Breast epithelium (tissue), 4 donors: ENCODE results near the gene TGFBR3. TPM values are rescaled to one million over a fixed set of nuclear protein-coding genes. Genes with fewer than 3 reads are reported as not detected.

Source experiments
- DNase-seq, 2 donors: peaks; one replicate each; pipeline ENCODE4 v3.0.0-alpha.2; 2019; ENCODE audit warnings: low spot score in 2 of 2
- H3K27ac ChIP-seq, 2 donors: fragments of 200-600 bp; sonication (generic) in 1 of 2; one replicate each; pipeline ENCODE4 v1.5.1; 2016 to 2019; ENCODE audit warnings: mild to moderate bottlenecking in 1 of 2
- H3K27me3 ChIP-seq, 2 donors: fragments of 200-600 bp; sonication (generic) in 1 of 2; one replicate each; pipeline versions ENCODE4 v1.5.1 to v1.6.0; 2017 to 2019; ENCODE audit warnings: control low read depth in 1 of 2, mild to moderate bottlenecking in 1 of 2
- H3K36me3 ChIP-seq: fragments of 200-600 bp; one replicate; pipeline ENCODE4 v1.5.1; 2019
- H3K4me1 ChIP-seq, 2 donors: fragments of 200-600 bp; sonication (generic); one replicate each; pipeline ENCODE4 v1.5.1; 2016 to 2019; ENCODE audit warnings: control low read depth in 1 of 2
- H3K4me3 ChIP-seq, 3 donors: fragments of 200-600 bp; sonication (generic); 1 replicate in 2 of 3; 2 replicates in 1 of 3; pipeline ENCODE4 v1.5.1; 2016 to 2019; ENCODE audit warnings: mild to moderate bottlenecking in 3 of 3, moderate library complexity in 2 of 3
- H3K9me3 ChIP-seq, 2 donors: fragments of 200-600 bp; sonication (generic) in 1 of 2; one replicate each; pipeline ENCODE4 v1.5.1; 2016 to 2019; ENCODE audit warnings: control low read depth in 1 of 2
- POLR2A ChIP-seq: fragments of 450-650 bp; IDR thresholded peaks from one replicate; pipeline ENCODE4 v1.6.1; 2016; ENCODE audit warnings: antibody characterized with exemption, mild to moderate bottlenecking, moderate library complexity
- POLR2AphosphoS5 ChIP-seq, 3 donors: sonication (generic); formaldehyde crosslinking; IDR thresholded peaks; one replicate each; pipeline ENCODE4 v1.6.1; 2017; ENCODE audit warnings: antibody characterized with exemption in 3 of 3
- intact Hi-C: fragments of 100-400 bp; cut with DNase I; formaldehyde crosslinking; loops from one replicate; pipeline ENCODE4 v1.15.1; 2023; ENCODE audit warnings: low total_unique reads
- total RNA-seq, 3 donors: library from RNA; depleted of rRNA; stranded (reverse); fragments of >200 nt; gene quantifications; one replicate each; pipeline ENCODE4 v1.1.0, GENCODE V29; 2016
- TF ChIP-seq, protein P1 (sequence below), 3 donors: fragments of 450-650 bp; IDR thresholded peaks; one replicate each; pipeline ENCODE4 v1.5.1; 2016 to 2017; ENCODE audit warnings: antibody characterized with exemption in 3 of 3, mild to moderate bottlenecking in 3 of 3, moderate library complexity in 3 of 3

The TGFBR3 gene
- total RNA-seq, 3 donors from 2014 or later, result 127 to 287 (median 167) TPM

- Histone ChIP-seq H3K27me3 (no peaks in the 10 kb centered on the region), H3K4me1 (no peaks in the 10 kb centered on the region), H3K27ac (peak overlapping the region; percentile 5 to 57), H3K4me3 (no peak overlapping the region), H3K36me3 (no peaks in the 10 kb centered on the region), H3K9me3 (no peaks in the 10 kb centered on the region)
- TF ChIP-seq POLR2AphosphoS5 (IDR thresholded peaks at IDR 0.05), result no peak
- TF ChIP-seq, protein P1, sequence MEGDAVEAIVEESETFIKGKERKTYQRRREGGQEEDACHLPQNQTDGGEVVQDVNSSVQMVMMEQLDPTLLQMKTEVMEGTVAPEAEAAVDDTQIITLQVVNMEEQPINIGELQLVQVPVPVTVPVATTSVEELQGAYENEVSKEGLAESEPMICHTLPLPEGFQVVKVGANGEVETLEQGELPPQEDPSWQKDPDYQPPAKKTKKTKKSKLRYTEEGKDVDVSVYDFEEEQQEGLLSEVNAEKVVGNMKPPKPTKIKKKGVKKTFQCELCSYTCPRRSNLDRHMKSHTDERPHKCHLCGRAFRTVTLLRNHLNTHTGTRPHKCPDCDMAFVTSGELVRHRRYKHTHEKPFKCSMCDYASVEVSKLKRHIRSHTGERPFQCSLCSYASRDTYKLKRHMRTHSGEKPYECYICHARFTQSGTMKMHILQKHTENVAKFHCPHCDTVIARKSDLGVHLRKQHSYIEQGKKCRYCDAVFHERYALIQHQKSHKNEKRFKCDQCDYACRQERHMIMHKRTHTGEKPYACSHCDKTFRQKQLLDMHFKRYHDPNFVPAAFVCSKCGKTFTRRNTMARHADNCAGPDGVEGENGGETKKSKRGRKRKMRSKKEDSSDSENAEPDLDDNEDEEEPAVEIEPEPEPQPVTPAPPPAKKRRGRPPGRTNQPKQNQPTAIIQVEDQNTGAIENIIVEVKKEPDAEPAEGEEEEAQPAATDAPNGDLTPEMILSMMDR (IDR thresholded peaks at IDR 0.05), result no peak
- no peak for TF ChIP-seq POLR2A
- no peak for DNase-seq
- intact Hi-C loops, result loop anchor here (5.0 kb wide), 1 partner anchor 313 kb away; no protein-coding TSS in a partner anchor
These were observed 167.1 kb downstream of the TGFBR3 start for GRCh38 chr1:91718877-91719276.

DNA sequence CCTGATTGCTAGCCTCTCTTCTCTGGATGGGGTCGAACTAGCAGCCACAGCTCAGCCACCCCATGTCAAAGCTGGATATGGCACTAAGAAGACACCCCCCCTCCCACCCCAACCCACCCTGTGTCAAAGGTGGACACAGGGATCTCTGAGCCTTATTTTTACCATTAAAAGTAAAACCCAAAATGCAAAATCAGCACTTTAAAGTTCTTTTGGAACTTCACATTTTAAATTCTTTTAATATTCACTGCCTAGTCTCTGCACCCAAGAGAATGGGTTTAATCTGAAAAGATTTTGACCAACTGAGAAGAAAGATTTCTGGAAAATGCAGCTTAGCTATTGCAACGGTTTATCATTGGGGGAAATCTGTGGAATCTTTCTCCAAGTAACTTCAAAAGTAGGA, 167.6 kb downstream of the TGFBR3 start:
- H3K4me3 ChIP-seq, result no peak overlapping the region
- DNase-seq, result no peak
- no peaks in the 10 kb centered on the region for H3K36me3 ChIP-seq
- no peaks in the 10 kb centered on the region for H3K4me1 ChIP-seq
- H3K27me3 ChIP-seq, result no peaks in the 10 kb centered on the region
- H3K27ac ChIP-seq, result no peak overlapping the region
- no peaks in the 10 kb centered on the region for H3K9me3 ChIP-seq
- intact Hi-C loops, result loop anchor here (5.0 kb wide), 1 partner anchor 314 kb away; no protein-coding TSS in a partner anchor
- TF ChIP-seq POLR2A, result no peak
- TF ChIP-seq POLR2AphosphoS5 (IDR thresholded peaks at IDR 0.05), result no peak
- TF ChIP-seq, protein P1 (IDR thresholded peaks at IDR 0.05), result no peak

DNA sequence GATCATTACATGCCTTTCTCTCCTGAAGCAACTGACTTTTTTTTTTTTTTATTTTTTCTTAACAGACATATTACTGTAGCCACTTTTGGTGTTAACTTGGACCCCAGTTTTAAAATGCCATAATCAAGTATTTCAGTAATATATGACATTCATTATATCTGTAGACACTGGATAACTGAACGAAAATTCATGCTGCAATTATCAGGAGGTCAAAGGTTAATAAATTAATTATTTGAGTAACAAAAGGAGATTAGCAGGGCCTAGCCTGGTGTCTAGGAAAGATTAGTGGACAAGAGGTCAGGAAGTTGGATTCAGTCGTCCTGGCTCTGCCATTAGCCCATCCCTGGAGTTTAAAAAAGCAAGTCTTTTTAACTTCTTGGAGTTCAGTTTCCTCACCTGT, 168.1 kb downstream of the TGFBR3 start:
- no peak for DNase-seq
- H3K36me3 ChIP-seq, result no peaks in the 10 kb centered on the region
- H3K27ac ChIP-seq, result no peak overlapping the region
- intact Hi-C loops, result loop anchor here (5.0 kb wide), 1 partner anchor 314 kb away; no protein-coding TSS in a partner anchor
- H3K9me3 ChIP-seq, result no peaks in the 10 kb centered on the region
- H3K4me1 ChIP-seq, result no peaks in the 10 kb centered on the region
- H3K27me3 ChIP-seq, result no peaks in the 10 kb centered on the region
- no peak overlapping the region for H3K4me3 ChIP-seq
- TF ChIP-seq POLR2AphosphoS5 (IDR thresholded peaks at IDR 0.05) (no peak), POLR2A (no peak)
- TF ChIP-seq, protein P1 (IDR thresholded peaks at IDR 0.05), result no peak

DNA sequence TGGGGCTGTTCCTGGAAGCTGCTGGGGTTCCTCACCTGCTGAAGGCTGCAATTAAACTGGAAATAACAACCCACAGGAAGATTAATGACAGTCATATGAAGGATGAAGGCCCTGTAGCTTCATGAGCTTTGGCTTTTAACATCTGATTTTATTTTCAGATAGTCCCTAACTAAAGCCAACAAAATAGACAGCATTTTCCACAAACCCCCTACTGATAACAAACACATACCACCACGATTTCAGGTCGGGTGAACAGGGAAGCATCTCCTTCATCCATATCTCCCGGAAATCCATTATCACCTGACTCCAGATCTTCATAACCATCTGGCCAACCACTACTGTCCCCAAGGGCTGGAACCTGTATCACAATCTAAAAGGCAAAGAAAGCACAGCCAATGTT, 169.6 kb downstream of the TGFBR3 start:
- no peak for DNase-seq
- Histone ChIP-seq H3K9me3 (no peaks in the 10 kb centered on the region), H3K36me3 (no peaks in the 10 kb centered on the region), H3K27me3 (no peaks in the 10 kb centered on the region), H3K4me1 (no peaks in the 10 kb centered on the region), H3K4me3 (no peak overlapping the region), H3K27ac (peak overlapping the region; percentile 7 to 13)
- intact Hi-C loops, result loop anchor here (5.0 kb wide), 1 partner anchor 316 kb away; no protein-coding TSS in a partner anchor
- no peak for TF ChIP-seq POLR2AphosphoS5 (IDR thresholded peaks at IDR 0.05)
- no peak for TF ChIP-seq POLR2A
- TF ChIP-seq, protein P1 (IDR thresholded peaks at IDR 0.05), result no peak

GRCh38 chr1:91715416-91716000, 170.4 kb downstream of the TGFBR3 start:
- no peak for DNase-seq
- H3K4me1 ChIP-seq, result no peaks in the 10 kb centered on the region
- H3K27ac ChIP-seq, result no peak overlapping the region
- H3K27me3 ChIP-seq, result no peaks in the 10 kb centered on the region
- no peak overlapping the region for H3K4me3 ChIP-seq
- TF ChIP-seq, protein P1 (IDR thresholded peaks at IDR 0.05), result no peak
- TF ChIP-seq POLR2AphosphoS5 (IDR thresholded peaks at IDR 0.05) (no peak), POLR2A (no peak)
- no peaks in the 10 kb centered on the region for H3K9me3 ChIP-seq
- no peaks in the 10 kb centered on the region for H3K36me3 ChIP-seq
- intact Hi-C loops, result loop anchor here (5.0 kb wide), 1 partner anchor 317 kb away; no protein-coding TSS in a partner anchor
